Kidney (tissue), 14 donors: Measurements from ENCODE around the gene LRRC27. TPM values are rescaled to one million over a fixed set of nuclear protein-coding genes. Genes with fewer than 3 reads are reported as not detected.

Experiments used
- DNase-seq, 5 donors: peaks; one replicate each; pipeline ENCODE4 v3.0.0-alpha.2; 2013 to 2020
- FAIRE-seq: peaks from 2 replicates; lab custom pipeline; 2012; peaks lifted over from hg19 to GRCh38; lab: Jason Lieb, UNC
- H3K27ac ChIP-seq, 2 donors: one replicate each; pipeline ENCODE4 v1.7.0; 2013; ENCODE audit warnings: low read depth in 2 of 2, low read length in 2 of 2, inconsistent platforms in 1 of 2
- H3K27me3 ChIP-seq: one replicate; pipeline ENCODE4 v1.7.1; 2013; ENCODE audit warnings: low read length, inconsistent platforms; ENCODE audit not compliant: control insufficient read depth, insufficient read depth
- H3K36me3 ChIP-seq, 3 donors: one replicate each; pipeline versions ENCODE4 v1.7.0 to v1.7.1; 2013; ENCODE audit warnings: low read length in 3 of 3, control low read depth in 1 of 3, inconsistent platforms in 1 of 3; ENCODE audit not compliant: insufficient read depth in 3 of 3, control insufficient read depth in 2 of 3
- H3K4me1 ChIP-seq, 3 donors: one replicate each; pipeline versions ENCODE4 v1.7.0 to v1.7.1; 2013; ENCODE audit warnings: low read length in 3 of 3, inconsistent platforms in 1 of 3, low read depth in 1 of 3; ENCODE audit not compliant: control insufficient read depth in 2 of 3, insufficient read depth in 2 of 3
- H3K4me3 ChIP-seq, 3 donors: one replicate each; pipeline versions ENCODE4 v1.7.0 to v1.8.1; 2013; ENCODE audit warnings: low read length in 3 of 3, control low read depth in 1 of 3, inconsistent platforms in 1 of 3
- H3K9ac ChIP-seq, 3 donors: one replicate each; pipeline versions ENCODE4 v1.7.0 to v1.7.1; 2013; ENCODE audit warnings: low read length in 3 of 3, control low read depth in 1 of 3, inconsistent platforms in 1 of 3
- H3K9me3 ChIP-seq, 3 donors: one replicate each; pipeline versions ENCODE4 v1.7.0 to v1.7.1; 2013; ENCODE audit warnings: low read length in 3 of 3, control low read depth in 1 of 3, inconsistent platforms in 1 of 3; ENCODE audit not compliant: control insufficient read depth in 2 of 3, insufficient read depth in 1 of 3
- CTCF ChIP-seq: IDR thresholded peaks from 3 replicates; pipeline ENCODE4 v1.5.1; 2012; ENCODE audit warnings: mild to moderate bottlenecking, moderate library complexity, borderline replicate concordance; ENCODE audit not compliant: insufficient read depth; ENCODE audit errors: extremely low read depth
- intact Hi-C: fragments of 100-400 bp; cut with DNase I; formaldehyde crosslinking; loops from one replicate; pipeline ENCODE4 v1.11.1; 2022
- polyA plus RNA-seq: library from polyadenylated mRNA; stranded (reverse); fragments of 350-450 nt; fragmentation: Illumina TruSeq; extraction: RNeasy Lipid Tissue Mini Kit (QIAGEN cat#74804); gene quantifications from one replicate; pipeline ENCODE4 v1.2.3, GENCODE V29; 2014; ENCODE audit warnings: low read depth, low replicate concordance; ENCODE audit not compliant: insufficient read depth
- total RNA-seq: library from RNA; stranded (reverse); fragmentation: NEBNext Ultra II Directional; extraction: Animal tissue kit (Norgen Biotek cat#: 25700); gene quantifications from one replicate; pipeline ENCODE4 v1.2.1, GENCODE V29; 2021
- donor health status: control.
- donor health status: control.
- donor health status: control.
- donor health status: control.
- donor health status: control.
- donor health status: DM: yes; HTN: yes; CAD: no.
- donor health status: Normal renal cell carcinoma (clear cell type).

The LRRC27 gene
- total and polyA plus RNA-seq, 2 donors from 2014 or later: 14.4 to 14.6 TPM

GRCh38 chr10:132374612-132375011 lies 42.6 kb downstream of the LRRC27 start:
- no peak for TF ChIP-seq CTCF
- peak in 2 of 5 donors; percentile 26 to 29 for DNase-seq

GRCh38 chr10:132375116-132375794 lies 43.3 kb downstream of the LRRC27 start:
- intact Hi-C loops: no loop called here
- Histone ChIP-seq H3K27ac (no peak overlapping the region), H3K9me3 (no peaks in the 10 kb centered on the region), H3K9ac (no peak overlapping the region), H3K4me3 (no peak overlapping the region), H3K36me3 (no peaks in the 10 kb centered on the region), H3K4me1 (no peaks in the 10 kb centered on the region), H3K27me3 (no peaks in the 10 kb centered on the region)
- FAIRE-seq (no peak), DNase-seq (peak in 3 of 5 donors; percentile 20 to 42 (median 37))
- no peak for TF ChIP-seq CTCF

More at GRCh38 chr10:132374612-132375011, 42.6 kb downstream of the LRRC27 start:
- intact Hi-C loops: no loop called here
- no peak for FAIRE-seq
- H3K36me3 ChIP-seq: no peaks in the 10 kb centered on the region
- no peaks in the 10 kb centered on the region for H3K4me1 ChIP-seq
- no peak overlapping the region for H3K9ac ChIP-seq
- no peak overlapping the region for H3K27ac ChIP-seq
- no peak overlapping the region for H3K4me3 ChIP-seq
- H3K27me3 ChIP-seq: no peaks in the 10 kb centered on the region
- no peaks in the 10 kb centered on the region for H3K9me3 ChIP-seq

- Histone ChIP-seq H3K36me3 (no peaks in the 10 kb centered on the region), H3K4me1 (no peaks in the 10 kb centered on the region), H3K9ac (no peak overlapping the region), H3K9me3 (no peaks in the 10 kb centered on the region), H3K4me3 (no peak overlapping the region), H3K27me3 (no peaks in the 10 kb centered on the region), H3K27ac (no peak overlapping the region)
- no peak for TF ChIP-seq CTCF
- no peak for FAIRE-seq
- DNase-seq: no peak
- intact Hi-C loops: no loop called here
Observed at GRCh38 chr10:132375795-132376297, 43.9 kb downstream of the LRRC27 start.
